GM18870 (cell line): ENCODE data around the gene MIEN1.
"Not testable (repeated sequence)": the region's sequence is repeated elsewhere in the genome, so short reads cannot be mapped to it uniquely, and the experiment has no call there.

Experiments used
- ATAC-seq: cut with Tn5 transposase; IDR thresholded peaks from one replicate; pipeline ENCODE4 v1.9.1; 2021; ENCODE audit warnings: moderate library complexity; ENCODE audit not compliant: unreplicated experiment

MIEN1 gene

DNA sequence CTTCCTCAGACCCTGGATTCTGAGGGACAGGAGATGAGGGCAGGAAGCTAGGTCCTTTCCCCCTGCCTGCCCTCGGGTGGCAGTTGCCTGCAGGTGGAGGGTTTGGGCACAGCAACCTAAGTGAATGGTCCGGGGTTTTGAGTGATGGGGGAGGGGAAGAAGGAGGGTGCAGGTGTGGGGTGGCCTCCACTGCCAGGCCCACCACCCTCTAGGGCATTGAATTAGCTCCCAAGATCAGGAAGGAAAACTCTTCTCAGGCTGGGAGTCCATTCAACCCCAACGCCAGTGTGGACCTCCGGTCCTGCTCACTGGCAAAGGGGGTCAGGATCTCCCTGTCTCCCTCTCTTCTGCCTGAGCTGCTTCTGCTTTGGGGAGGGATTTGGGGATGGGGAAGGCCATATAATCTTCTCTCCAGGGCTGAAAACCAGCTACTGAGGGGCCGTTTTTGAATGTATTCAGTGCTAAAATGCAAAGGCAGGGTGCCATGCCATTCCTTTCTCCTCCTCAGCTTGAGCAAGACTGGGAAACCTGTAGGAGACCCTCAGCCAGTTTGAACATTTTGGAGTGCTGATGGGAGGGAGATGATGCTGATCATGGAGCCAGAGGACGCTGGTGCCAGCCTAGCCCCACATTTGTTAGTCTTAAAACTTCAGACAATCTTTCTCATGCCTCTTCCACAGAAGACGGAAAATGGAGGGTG, 26.2 kb upstream of the MIEN1 start:
- ATAC-seq = no peak

DNA sequence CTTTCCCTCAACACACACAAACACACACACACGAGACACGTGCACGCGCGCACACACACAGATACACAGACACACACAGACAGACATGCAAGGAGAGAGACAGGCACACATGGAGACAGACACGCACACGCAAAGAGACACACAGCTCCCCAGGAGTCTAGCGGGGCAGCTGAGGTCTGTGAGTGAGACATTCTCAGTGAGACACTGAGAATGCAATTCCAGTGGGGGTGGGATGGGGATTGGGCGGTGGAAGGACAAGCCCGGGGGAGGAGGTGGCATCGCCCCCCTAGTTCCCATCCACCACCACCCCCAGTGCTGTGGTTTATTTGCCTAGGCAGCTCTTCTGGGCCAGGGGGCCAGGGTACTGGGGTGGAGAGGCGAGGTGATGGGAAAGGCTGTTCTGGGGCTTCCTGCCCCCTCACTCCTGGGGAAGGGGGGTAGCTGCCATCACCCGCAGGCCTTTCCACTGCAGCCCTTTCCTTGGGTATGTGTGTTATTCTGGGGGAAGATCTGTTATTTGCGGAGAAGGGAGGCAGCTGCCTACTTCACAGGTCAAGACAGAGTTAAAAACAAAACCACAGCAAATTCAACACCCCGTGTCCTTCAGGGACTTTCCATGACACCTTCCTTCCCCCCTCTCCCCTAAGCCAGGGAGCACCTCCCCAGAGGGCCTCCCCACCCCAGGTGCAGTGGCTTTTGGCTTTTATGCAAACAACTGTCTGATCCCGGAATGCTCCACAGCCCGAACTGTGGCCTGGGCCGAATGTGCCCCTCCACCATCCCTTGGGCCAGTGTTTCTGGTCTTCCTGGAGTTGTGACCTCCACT, 25.4 kb upstream of the MIEN1 start:
- no peak for ATAC-seq

DNA sequence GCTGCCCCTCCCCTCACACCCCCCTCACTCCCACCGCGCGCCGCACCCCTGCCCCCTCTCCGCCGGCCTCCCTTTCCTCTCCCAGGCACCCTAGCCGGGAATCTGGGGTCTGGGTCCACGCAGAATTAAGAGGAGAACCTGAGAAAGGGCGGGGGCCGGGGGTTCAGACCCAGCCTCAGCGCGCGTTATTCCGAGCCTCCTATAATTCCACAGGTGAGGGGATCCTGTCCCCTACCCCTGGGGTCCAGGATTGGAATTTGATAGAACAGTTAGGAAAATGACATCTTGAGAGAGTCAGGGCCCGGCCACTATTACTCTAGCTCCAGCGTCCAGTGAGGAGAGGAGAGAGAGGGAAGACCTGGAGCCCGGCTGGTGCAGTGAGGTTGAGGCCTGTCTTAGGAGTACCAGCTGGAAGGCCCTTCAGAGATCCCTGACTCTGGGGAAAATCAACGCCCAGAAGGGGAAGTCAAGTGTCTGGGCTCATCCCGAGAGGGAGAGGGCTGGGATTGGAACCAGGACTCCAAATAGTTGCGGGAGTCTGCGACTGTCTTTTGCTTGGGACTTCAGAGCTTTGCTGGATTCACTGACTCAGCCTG, 24.7 kb upstream of the MIEN1 start:
- ATAC-seq = no peak

DNA sequence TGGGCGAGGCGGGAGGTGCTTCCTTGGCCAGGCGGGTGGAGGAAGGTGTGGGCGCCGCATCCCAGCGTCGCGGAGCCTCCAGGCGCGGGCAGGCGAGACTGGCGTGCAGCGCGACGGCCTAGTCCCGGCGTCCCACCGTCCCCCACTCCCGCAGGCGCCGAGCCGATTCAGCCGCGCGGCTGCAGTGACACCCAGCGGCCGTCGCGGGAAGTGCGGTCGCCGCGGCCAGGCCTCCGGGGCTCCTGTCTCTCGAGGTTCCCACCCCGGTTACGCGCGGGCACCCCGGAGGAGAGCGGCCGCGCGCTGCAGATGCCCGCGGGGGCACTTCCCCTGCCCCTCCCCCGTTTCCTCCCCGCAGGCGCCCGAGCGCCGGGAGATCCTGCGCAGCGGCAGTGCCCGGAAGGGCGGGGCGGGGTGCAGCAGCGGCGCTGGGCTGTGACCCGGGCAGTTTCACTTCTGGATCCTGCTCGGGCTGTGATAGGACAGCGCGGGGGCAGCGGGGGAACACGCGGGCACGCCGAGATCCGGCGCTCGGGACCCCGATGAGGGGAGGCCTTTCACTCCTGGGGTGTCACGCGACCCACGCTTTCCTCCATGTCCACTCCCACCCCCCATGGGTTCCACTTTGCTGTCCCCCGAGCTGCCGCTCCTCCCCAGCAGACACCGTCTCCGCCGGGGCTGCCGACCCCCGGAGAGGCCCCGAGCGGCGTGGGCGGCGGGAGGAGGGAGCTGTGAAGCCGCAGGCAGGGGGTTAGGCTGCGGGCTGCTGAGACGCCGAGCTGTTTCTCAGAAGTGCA, 24.0 kb upstream of the MIEN1 start:
- ATAC-seq = peak; percentile 41

DNA sequence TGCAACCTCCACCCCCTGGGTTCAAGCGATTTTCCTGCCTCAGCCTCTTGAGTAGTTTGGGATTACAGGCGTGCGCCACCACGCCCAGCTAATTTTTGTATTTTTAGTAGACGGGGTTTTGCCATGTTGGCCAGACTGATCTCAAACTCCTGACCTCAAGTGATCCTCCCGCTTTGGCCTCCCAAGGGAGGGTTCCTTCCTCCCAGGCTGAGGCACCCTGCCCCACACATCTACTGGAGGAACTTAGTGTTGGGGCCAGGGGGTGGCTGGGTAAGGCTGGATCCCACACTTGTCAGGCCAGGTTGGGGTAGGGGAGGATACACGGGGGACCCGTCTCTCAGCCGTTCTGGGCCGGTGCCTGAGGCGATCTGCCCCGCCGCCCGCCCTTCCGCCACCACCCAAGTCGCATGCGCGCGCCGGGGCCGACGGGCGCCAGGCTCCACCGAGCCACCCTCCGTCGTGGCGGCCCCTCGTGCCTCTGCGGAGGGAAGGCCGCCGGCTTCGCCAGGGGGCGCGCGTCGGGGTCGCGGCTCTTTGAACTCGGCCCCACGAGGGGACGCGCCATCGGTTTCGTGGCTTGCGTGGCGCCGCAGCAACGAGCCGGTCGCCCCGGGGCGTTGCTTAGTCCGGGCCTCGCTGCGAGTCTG, 23.3 kb upstream of the MIEN1 start:
- peak; percentile 1 for ATAC-seq

DNA sequence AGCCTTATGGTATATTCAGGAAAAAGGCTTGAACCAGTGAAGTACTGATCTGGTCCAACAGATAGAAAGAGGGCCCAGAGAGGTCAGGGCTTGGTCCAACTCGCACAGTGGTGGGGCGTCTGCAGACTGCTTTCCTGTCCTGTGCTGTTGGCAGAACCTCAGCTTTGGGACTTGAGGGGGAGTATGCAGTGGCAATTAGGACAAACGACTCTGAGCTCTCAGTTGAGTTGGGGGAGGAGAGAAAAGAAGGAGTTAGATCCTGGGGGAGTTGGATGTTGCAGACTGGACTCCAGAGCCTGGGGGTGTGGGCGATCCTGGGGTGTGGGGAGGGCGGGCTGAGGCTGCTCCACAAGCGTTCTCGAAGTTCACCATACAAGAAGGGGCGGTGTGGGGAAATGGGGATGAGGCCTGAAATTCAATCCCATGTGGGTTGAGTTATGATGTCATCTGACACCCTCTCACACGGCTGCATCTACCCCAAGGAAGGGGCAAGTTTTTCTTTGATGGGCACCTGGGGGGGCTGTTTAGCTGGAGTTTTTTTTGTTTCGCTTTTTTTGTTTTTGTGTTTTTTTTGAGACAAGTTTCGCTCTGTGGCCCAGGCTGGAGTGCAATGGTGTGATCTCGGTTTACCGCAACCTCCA, 22.0 kb upstream of the MIEN1 start:
- ATAC-seq = no peak

DNA sequence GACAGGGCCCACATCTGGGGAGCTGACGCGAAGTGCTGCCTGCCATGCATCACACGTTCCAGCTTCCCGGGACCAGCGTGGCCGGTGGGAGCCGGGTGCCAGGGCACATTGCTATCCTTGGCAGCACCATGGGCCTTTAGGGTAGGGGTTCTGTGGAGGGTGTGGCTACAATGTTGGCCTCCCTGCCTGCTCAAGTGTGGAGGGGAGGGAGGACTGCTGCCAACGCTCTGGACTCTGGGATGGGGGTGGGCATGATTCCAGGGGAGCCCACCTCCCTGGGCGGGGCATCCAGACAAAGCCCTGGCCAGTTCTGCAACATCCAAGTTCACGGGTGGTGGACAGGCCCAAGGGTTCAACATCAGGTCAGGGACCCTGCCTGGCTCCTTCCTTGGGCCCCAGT, 21.3 kb upstream of the MIEN1 start:
- no peak for ATAC-seq

DNA sequence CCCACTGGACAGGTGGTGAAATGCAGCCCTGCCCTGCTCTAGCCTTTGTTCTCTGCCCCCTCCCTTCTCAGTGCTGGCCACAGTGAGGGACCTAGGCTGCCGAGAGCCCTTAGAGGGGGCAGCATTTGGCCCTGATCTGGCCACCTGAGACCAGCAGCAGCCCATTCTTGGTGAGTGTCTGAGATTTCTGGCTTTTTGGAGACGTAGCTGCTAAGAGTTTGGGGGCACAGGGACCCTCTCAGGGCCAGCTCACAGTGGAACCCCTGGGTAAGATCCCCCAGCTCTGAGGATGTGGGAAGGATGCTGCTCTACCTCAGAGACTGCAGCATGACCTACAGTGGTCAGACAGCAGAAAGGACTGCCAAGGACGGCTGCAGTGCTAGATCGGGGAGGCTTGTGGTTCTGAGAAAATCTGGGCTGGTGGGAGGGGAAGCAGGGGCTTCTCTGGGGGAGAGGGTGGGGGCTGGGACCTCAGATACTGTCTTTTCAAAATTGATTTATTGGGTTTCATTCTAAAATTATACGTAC, 20.7 kb upstream of the MIEN1 start:
- no peak for ATAC-seq

DNA sequence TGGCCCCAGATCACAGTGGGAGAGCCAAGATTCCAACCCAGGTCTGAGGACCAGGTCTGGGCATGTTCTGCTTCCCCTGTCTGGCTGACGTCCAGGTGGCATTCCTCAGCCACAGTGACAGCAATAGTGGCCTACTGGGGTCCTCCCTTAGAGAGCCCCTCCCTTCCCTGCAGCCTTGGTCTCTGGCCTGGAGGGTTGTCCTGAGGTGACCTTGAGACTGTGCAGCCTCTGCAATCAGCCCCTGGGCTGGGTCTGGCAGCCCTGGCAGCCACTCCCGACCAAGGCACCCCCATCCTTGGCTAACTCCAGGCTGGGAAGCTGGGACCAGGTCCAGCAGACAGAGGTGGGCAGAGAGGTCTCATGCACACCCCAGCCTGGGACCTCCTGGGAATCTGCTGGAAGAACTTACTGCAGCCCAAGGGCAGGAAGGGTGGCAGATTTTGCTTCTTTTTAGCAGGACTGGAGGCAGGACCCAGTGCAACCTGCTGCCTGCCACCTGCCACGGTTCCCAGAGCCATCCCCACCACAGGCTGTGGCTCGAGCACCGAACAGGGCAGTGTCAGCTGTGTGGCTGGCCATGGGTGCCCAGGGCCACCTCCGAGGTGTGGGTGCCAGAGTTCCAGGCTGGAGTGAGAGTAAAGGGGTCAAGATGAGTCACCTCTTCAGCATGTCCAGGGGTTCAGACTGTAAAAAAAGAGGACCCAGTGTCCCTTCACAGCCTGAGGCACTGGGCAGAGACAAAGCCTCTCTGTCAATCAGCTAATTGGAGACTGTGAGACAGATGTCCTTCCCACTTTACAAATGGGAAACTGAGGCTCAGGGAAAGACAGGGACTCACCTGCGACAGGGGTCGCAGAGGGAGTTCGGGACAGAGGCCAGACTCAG, 20.0 kb upstream of the MIEN1 start:
- ATAC-seq = no peak

DNA sequence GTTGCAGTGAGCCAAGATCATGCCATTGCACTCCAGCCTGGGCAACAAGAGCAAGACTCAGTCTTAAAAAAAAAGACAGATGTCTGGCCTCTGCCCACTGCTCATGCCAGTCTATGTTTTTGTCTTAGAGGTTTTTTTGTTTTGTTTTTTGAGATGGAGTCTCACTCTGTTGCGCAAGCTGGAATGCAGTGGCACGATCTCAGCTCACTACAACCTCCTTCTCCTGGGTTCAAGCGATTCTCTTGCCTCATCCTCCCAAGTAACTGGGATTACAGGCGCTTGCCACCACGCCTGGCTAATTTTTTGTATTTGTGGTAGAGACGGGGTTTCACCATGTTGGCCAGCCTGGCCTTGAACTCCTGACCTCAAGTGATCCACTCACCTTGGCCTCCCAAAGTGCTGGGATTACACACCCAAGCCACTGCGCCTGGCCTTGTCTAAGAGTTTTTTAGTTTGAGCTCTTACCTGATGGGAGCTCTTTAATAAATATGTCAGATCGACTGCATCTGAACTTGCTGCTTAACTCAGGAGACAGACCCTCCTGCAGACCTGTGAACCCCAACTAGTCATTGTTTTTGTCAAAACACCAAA, 18.2 kb upstream of the MIEN1 start:
- not testable (repeated sequence) for ATAC-seq

DNA sequence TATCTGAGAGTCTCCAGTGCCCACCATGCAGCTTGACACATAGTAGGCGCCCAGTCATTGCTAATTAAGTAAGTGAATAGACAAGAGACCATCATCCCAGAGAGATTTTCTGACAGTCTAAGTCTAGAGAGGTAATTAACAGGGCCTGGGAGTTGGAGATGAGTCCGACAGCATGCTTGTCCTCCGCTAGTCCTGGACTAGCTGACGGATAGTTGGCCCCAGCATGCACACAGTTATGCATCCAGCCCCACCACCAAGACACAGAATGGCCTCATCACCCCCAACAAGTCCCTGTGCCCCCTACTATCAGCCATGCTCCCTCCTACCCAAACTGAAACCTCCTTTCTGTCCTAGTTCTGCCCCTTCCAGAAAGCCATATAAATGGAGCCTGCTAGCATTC, 17.4 kb upstream of the MIEN1 start:
- ATAC-seq = no peak

DNA sequence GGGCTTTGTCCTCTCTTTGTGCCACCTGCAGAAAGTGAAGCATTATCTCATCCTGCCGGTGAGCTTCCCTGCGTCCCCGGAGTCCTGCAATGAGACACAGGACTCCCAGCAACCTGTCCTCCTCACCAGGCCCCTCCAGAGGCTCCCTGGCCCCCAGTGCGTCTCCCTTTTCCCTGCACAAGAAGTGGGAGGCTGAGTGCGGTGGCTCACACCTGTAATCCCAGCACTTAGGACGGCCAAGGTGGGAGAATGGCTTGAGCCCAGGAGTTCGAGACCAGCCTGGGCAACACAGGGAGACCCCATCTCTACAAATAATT, 15.8 kb upstream of the MIEN1 start:
- ATAC-seq = no peak

DNA sequence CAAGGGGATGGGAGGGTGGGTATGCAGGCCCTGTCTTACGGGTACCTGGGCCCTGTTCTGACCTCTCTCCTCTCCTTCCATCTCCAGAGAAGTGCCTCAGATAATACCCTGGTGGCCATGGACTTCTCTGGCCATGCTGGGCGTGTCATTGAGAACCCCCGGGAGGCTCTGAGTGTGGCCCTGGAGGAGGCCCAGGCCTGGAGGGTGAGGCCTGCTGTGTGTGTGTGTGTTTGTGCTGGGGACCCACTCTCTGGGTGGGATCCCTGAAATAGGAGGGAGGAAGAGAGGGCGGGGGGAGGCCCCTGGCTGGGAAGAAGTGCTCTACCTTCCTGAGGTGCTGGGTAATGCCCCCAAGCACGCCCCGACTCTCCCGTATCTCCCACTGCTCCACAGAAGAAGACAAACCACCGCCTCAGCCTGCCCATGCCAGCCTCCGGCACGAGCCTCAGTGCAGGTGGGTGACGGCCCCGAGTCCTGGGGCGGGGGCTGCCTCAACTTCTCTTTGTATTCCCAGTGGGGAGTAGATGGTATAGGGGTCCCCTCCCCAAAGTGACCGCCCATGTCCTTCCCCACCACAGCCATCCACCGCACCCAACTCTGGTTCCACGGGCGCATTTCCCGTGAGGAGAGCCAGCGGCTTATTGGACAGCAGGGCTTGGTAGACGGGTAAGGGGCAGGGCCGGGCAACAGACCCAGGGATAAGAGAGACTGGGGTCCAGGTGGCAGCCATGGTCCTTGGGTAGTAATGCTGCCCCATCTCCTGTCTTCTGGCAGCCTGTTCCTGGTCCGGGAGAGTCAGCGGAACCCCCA, 15.2 kb upstream of the MIEN1 start:
- no peak for ATAC-seq

DNA sequence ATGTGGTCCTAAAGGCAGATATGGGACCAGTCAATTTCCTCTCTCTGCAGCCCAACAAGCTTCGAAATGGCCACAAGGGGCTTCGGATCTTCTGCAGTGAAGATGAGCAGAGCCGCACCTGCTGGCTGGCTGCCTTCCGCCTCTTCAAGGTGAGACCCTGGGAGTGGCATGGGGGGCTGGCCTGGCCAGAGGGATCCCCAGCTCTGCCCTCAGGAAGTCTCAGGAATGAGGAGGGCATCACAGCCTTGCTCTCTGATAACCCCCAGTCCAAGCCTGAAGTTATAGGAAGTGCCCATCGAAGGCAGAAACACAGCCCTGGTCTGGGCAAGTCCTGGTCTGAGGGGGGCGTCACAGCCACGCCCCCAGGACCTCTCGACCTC, 14.5 kb upstream of the MIEN1 start:
- no peak for ATAC-seq

DNA sequence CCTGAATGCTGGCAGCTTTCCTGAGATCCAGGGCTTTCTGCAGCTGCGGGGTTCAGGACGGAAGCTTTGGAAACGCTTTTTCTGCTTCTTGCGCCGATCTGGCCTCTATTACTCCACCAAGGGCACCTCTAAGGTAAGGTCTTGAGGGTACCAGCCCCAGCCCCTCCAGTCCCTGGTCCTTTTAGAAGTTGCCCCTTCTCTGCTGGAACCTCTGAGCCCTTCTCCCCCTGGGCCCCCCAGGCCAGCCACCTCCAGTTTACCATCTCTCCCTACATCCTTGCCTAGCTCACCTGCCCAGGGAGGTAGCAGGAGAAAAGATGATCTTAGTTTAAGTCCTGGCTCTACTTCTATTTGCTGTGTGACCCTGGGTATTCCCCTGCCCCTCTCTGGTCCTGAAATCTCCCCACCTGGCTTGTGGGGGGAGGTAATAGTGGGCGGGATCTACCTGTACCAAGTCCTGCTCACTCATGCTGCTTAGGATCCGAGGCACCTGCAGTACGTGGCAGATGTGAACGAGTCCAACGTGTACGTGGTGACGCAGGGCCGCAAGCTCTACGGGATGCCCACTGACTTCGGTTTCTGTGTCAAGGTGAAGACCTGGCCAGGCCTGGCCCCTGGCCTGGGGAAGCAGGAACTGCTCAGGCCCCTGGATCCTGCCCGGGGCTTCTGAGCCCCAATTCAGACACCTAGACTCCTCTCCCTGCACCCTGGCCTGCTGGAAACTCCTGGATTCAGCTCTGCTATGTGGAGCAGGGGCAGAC, 13.9 kb upstream of the MIEN1 start:
- ATAC-seq = no peak

DNA sequence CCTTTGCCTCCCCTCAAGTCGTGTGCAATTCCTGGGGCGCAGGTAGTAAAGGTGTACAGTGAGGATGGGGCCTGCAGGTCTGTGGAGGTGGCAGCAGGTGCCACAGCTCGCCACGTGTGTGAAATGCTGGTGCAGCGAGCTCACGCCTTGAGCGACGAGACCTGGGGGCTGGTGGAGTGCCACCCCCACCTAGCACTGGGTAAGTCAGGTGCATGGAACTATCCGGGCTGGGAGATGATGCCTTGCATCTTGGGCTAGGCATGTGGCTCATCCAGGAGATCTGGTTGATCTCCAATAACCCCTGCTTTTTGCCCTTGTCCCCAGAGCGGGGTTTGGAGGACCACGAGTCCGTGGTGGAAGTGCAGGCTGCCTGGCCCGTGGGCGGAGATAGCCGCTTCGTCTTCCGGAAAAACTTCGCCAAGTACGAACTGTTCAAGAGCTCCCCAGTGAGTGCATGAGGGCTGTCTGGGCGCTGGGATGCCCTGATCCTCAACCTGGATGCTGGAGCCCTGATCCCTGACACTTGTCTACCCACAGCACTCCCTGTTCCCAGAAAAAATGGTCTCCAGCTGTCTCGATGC, 12.6 kb upstream of the MIEN1 start:
- ATAC-seq = no peak
